D721Med (cell line): ENCODE results near the gene ANKRD2.

Experiments
- DNase-seq: peaks from one replicate; pipeline ENCODE4 v3.0.0; 2011; ENCODE audit warnings: low spot score; ENCODE audit not compliant: insufficient read length
- FAIRE-seq: peaks from 2 replicates; lab custom pipeline; 2011; peaks lifted over from hg19 to GRCh38; lab: Jason Lieb, UNC
- CTCF ChIP-seq: IDR thresholded peaks from 2 replicates; pipeline ENCODE4 v1.5.1; 2012; ENCODE audit warnings: mild to moderate bottlenecking, control low read depth; ENCODE audit not compliant: insufficient read depth; ENCODE audit errors: missing control alignments

Gene ANKRD2

GRCh38 chr10:97585439-97585811 is 12.8 kb downstream of the ANKRD2 start:
- no peak for TF ChIP-seq CTCF
- no peak for FAIRE-seq

GRCh38 chr10:97587183-97587582 is 14.6 kb downstream of the ANKRD2 start:
- DNase-seq (no peak), FAIRE-seq (no peak)
- TF ChIP-seq CTCF: no peak

More at GRCh38 chr10:97585439-97585811, 12.8 kb downstream of the ANKRD2 start:
- no peak for DNase-seq

GRCh38 chr10:97589479-97589878 is 16.9 kb downstream of the ANKRD2 start, which contains the start of gene C10orf62:
C10orf62 (plus strand) TSS chr10:97589721; CDS start chr10:97589898, 177 bp downstream.
- DNase-seq (no peak), FAIRE-seq (no peak)
- TF ChIP-seq CTCF: no peak

- no peak for TF ChIP-seq CTCF
- FAIRE-seq: no peak
- no peak for DNase-seq
These were observed 17.6 kb downstream of the ANKRD2 start for GRCh38 chr10:97590082-97590747.

GRCh38 chr10:97590748-97591495 is 18.3 kb downstream of the ANKRD2 start:
- DNase-seq (no peak), FAIRE-seq (no peak)
- no peak for TF ChIP-seq CTCF

- TF ChIP-seq CTCF: no peak
- no peak for FAIRE-seq
- no peak for DNase-seq
These were observed 20.8 kb downstream of the ANKRD2 start for GRCh38 chr10:97593421-97593820.
